Mesendoderm (in vitro differentiated cells): ENCODE measurements around the gene CYB561D2.

Experiments used
- DNase-seq: peaks from one replicate; pipeline ENCODE4 v3.0.0; 2013
- H2AK5ac ChIP-seq: 2 replicates; pipeline ENCODE4 v1.6.1; 2013; ENCODE audit warnings: low read length, inconsistent platforms
- H2BK120ac ChIP-seq: 2 replicates; pipeline ENCODE4 v1.6.1; 2013; ENCODE audit warnings: low read depth, mild to moderate bottlenecking, low read length, moderate library complexity, mixed read lengths
- H2BK15ac ChIP-seq: replicated peaks from 2 replicates; pipeline ENCODE4 v1.6.1; 2013; ENCODE audit warnings: low read depth, mild to moderate bottlenecking, moderate library complexity
- H2BK5ac ChIP-seq: 2 replicates; pipeline ENCODE4 v1.6.1; 2013; ENCODE audit warnings: low read length, inconsistent platforms
- H3K18ac ChIP-seq: 2 replicates; pipeline ENCODE4 v1.6.1; 2013; ENCODE audit warnings: mild to moderate bottlenecking, low read length, mixed read lengths
- H3K23ac ChIP-seq: one replicate; pipeline ENCODE4 v1.6.1; 2013; ENCODE audit warnings: low read length
- H3K27ac ChIP-seq: 2 replicates; pipeline ENCODE4 v1.5.1; 2013; ENCODE audit warnings: low read depth, mild to moderate bottlenecking, inconsistent platforms, low read length, moderate library complexity
- H3K27me3 ChIP-seq: 2 replicates; pipeline ENCODE4 v1.6.1; 2013; ENCODE audit warnings: low read length, control low read depth, mild to moderate bottlenecking, inconsistent platforms; ENCODE audit not compliant: insufficient read depth, poor library complexity
- H3K36me3 ChIP-seq: 2 replicates; pipeline ENCODE4 v1.6.1; 2013; ENCODE audit warnings: low read length, inconsistent platforms; ENCODE audit not compliant: control insufficient read depth, insufficient read depth
- H3K4ac ChIP-seq: one replicate; pipeline ENCODE4 v1.6.1; 2013; ENCODE audit warnings: low read depth, mild to moderate bottlenecking, low read length, moderate library complexity
- H3K4me1 ChIP-seq: 2 replicates; pipeline ENCODE4 v1.6.1; 2013; ENCODE audit warnings: low read depth, low read length, inconsistent platforms; ENCODE audit not compliant: control insufficient read depth
- H3K4me2 ChIP-seq: 2 replicates; pipeline ENCODE4 v1.6.1; 2013; ENCODE audit warnings: low read length
- H3K4me3 ChIP-seq: 2 replicates; pipeline ENCODE4 v1.5.1; 2013; ENCODE audit warnings: mild to moderate bottlenecking, low read length
- H3K56ac ChIP-seq: one replicate; pipeline ENCODE4 v1.6.1; 2013; ENCODE audit warnings: low read length
- H3K79me1 ChIP-seq: 2 replicates; pipeline ENCODE4 v1.6.1; 2013; ENCODE audit warnings: low read length, inconsistent platforms
- H3K79me2 ChIP-seq: 2 replicates; pipeline ENCODE4 v1.6.1; 2013; ENCODE audit warnings: mild to moderate bottlenecking, low read length; ENCODE audit not compliant: control insufficient read depth, insufficient read depth
- H3K9ac ChIP-seq: 2 replicates; pipeline ENCODE4 v1.6.1; 2013; ENCODE audit warnings: low read length, inconsistent platforms
- H4K5ac ChIP-seq: one replicate; pipeline ENCODE4 v1.6.1; 2013; ENCODE audit warnings: low read length
- H4K8ac ChIP-seq: one replicate; pipeline ENCODE4 v1.6.1; 2013; ENCODE audit warnings: low read depth, mild to moderate bottlenecking, control low read depth, low read length, moderate library complexity
- WGBS: extraction: QIAGEN DNeasy Blood & Tissue Kit; methylation state at CpG from one replicate; pipeline ENCODE4 v1.1.7; 2013; ENCODE audit warnings: low lambda C conversion rate, missing lambda C conversion rate; ENCODE audit not compliant: insufficient coverage; ENCODE audit errors: extremely low coverage; 5-methylcytosine and 5-hydroxymethylcytosine counted together

CYB561D2 gene

GRCh38 chr3:50358911-50359759 is 8.5 kb downstream of the CYB561D2 start, which contains the start of gene TMEM115:
Gene TMEM115, minus strand, starts transcription at chr3:50359521. Its CDS starts 458 bp downstream, at chr3:50359063.
- Histone ChIP-seq H3K4me1 (peaks cover 18% of the 10 kb centered on the region), H2BK5ac (peak within 1 kb of the TSS; percentile 73), H4K8ac (no peak within 1 kb of the TSS), H2AK5ac (no peak within 1 kb of the TSS), H3K4ac (peak within 1 kb of the TSS; percentile 25), H3K79me1 (peaks cover 28% of the 10 kb centered on the region), H3K4me2 (peak within 1 kb of the TSS; percentile 92), H3K56ac (peak within 1 kb of the TSS; percentile 100), H3K79me2 (peaks cover 17% of the 10 kb centered on the region), H3K4me3 (peak within 1 kb of the TSS; percentile 87), H3K23ac (peak within 1 kb of the TSS; percentile 89), H2BK120ac (no peak within 1 kb of the TSS), H2BK15ac (no peak within 1 kb of the TSS), H4K5ac (peak within 1 kb of the TSS; percentile 21), H3K27me3 (no peaks in the 10 kb centered on the region), H3K27ac (no peak within 1 kb of the TSS), H3K36me3 (peaks cover 3% of the 10 kb centered on the region), H3K9ac (peak within 1 kb of the TSS; percentile 97), H3K18ac (no peak within 1 kb of the TSS)
- DNase-seq = peak; percentile 99
- WGBS = no CpG with 5 or more reads among the region's 64 CpGs

DNA sequence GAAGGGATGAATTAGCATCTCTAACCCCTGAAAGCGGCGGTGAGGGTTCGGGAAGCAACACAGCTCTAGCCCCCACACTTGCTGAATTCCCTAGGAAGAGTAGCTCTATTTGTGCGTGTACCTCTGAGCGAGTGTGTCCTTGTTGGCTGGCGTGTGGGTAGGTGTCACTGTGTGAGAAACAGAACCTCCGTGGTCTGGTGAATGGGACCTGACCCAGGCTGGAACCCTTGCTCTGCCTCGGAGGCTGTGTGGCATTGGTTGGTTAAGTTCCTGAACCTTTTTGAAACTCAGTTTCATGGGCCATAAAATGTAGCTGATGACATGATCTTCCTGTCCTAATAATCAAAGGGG is 9.1 kb downstream of the CYB561D2 start:
- Histone ChIP-seq H2BK15ac (no peak overlapping the region), H3K79me2 (peaks cover 17% of the 10 kb centered on the region), H2AK5ac (no peak overlapping the region), H4K5ac (peak overlapping the region; percentile 21), H3K23ac (no peak overlapping the region), H3K4ac (no peak overlapping the region), H3K27me3 (no peaks in the 10 kb centered on the region), H2BK120ac (no peak overlapping the region), H3K4me1 (peaks cover 18% of the 10 kb centered on the region), H3K4me2 (peak overlapping the region; percentile 92), H2BK5ac (no peak overlapping the region), H3K4me3 (peak overlapping the region; percentile 44), H3K56ac (peak overlapping the region; percentile 77), H3K27ac (no peak overlapping the region), H4K8ac (no peak overlapping the region), H3K36me3 (peaks cover 3% of the 10 kb centered on the region), H3K18ac (no peak overlapping the region), H3K9ac (peak overlapping the region; percentile 44), H3K79me1 (peaks cover 28% of the 10 kb centered on the region)
- WGBS = no CpG with 5 or more reads among the region's 8 CpGs
- DNase-seq = no peak

- H3K23ac ChIP-seq = no peak overlapping the region
- no peak overlapping the region for H2BK120ac ChIP-seq
- no peaks in the 10 kb centered on the region for H3K36me3 ChIP-seq
- peak; percentile 50 for DNase-seq
- H3K18ac ChIP-seq = peak overlapping the region; percentile 10
- H3K4me3 ChIP-seq = peak overlapping the region; percentile 30
- no peak overlapping the region for H3K4ac ChIP-seq
- H3K79me1 ChIP-seq = no peaks in the 10 kb centered on the region
- H2BK5ac ChIP-seq = no peak overlapping the region
- no peak overlapping the region for H2AK5ac ChIP-seq
- no peak overlapping the region for H4K5ac ChIP-seq
- no peak overlapping the region for H2BK15ac ChIP-seq
- H3K79me2 ChIP-seq = no peaks in the 10 kb centered on the region
- no CpG with 5 or more reads among the region's 48 CpGs for WGBS
- peak overlapping the region; percentile 83 for H3K4me2 ChIP-seq
- no peaks in the 10 kb centered on the region for H3K27me3 ChIP-seq
- H3K27ac ChIP-seq = no peak overlapping the region
- H3K4me1 ChIP-seq = peaks cover 3% of the 10 kb centered on the region
- no peak overlapping the region for H4K8ac ChIP-seq
- peak overlapping the region; percentile 80 for H3K9ac ChIP-seq
- H3K56ac ChIP-seq = peak overlapping the region; percentile 89
Measured at GRCh38 chr3:50364573-50365079, 14.0 kb downstream of the CYB561D2 start.

DNA sequence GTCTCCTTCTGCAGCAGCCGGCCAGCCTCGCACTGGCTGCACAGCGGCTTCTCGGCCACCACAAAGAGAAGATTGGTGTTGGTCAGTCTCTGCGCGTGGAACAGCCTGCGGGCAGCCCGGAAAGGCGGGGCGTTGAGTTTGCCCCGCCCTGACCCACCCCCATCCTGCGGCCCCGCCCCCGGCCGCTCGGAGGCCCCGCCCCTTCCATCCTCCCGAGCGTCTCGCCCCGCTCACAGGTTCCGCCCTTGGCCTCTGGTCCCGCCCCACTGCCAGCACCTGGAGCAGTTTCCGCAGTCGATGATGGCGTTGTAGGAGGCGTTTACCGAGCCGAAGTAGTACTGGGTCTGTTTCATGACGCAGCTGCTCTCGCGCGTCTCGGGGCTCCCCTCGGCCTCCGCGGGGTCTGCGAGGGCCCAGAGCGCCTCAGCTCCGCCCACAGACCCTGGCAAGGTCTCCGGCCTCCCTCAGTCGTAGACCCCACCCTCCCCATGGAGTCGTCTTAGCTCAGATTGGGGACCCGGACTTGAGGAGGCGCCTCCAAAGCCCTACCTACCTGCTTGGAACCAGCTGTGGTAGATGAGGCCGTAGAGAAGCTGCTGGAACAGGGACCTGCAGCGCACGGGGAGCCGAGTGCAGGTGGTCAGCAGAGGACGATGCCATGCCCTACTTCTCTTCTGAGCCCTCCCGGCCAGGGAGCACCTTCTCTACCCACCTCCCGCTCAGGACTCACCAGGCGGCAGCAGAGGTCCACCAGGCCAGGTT is 14.6 kb downstream of the CYB561D2 start:
- H4K8ac ChIP-seq = no peak overlapping the region
- DNase-seq = peak; percentile 93
- H3K79me1 ChIP-seq = no peaks in the 10 kb centered on the region
- no peaks in the 10 kb centered on the region for H3K36me3 ChIP-seq
- no peaks in the 10 kb centered on the region for H3K4me1 ChIP-seq
- H3K4me3 ChIP-seq = peak overlapping the region; percentile 43
- peak overlapping the region; percentile 10 for H3K18ac ChIP-seq
- no peak overlapping the region for H2BK5ac ChIP-seq
- no CpG with 5 or more reads among the region's 53 CpGs for WGBS
- peak overlapping the region; percentile 80 for H3K9ac ChIP-seq
- H2AK5ac ChIP-seq = no peak overlapping the region
- H3K79me2 ChIP-seq = no peaks in the 10 kb centered on the region
- H3K27me3 ChIP-seq = no peaks in the 10 kb centered on the region
- no peak overlapping the region for H3K27ac ChIP-seq
- no peak overlapping the region for H2BK120ac ChIP-seq
- H4K5ac ChIP-seq = no peak overlapping the region
- H3K23ac ChIP-seq = no peak overlapping the region
- no peak overlapping the region for H2BK15ac ChIP-seq
- H3K4ac ChIP-seq = no peak overlapping the region
- H3K56ac ChIP-seq = peak overlapping the region; percentile 89
- H3K4me2 ChIP-seq = peak overlapping the region; percentile 95

DNA sequence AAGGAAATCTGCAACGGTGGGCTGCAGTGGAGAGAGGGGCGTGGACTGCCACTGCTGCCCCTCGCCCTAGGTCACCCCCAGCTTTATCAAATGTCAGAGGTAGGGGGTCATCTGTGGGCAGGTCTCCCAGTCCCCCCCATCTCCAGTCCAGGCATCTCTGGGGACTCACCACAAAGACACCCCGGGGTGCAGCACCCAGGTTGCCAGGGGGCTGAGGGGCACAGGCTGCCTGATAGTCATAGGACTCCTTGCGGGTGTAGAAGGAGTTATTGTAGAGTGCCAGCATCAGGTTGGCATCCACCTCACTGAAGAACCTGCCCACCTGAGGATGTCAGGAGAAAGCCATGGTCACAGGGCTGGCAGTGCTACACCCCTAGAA is 15.2 kb downstream of the CYB561D2 start:
- H3K4ac ChIP-seq = no peak overlapping the region
- WGBS = no CpG with 5 or more reads among the region's 5 CpGs
- no peak overlapping the region for H2BK15ac ChIP-seq
- H3K56ac ChIP-seq = peak overlapping the region; percentile 65
- no peak overlapping the region for H3K18ac ChIP-seq
- peak overlapping the region; percentile 80 for H3K9ac ChIP-seq
- H3K23ac ChIP-seq = no peak overlapping the region
- H2AK5ac ChIP-seq = no peak overlapping the region
- no peaks in the 10 kb centered on the region for H3K79me2 ChIP-seq
- no peaks in the 10 kb centered on the region for H3K4me1 ChIP-seq
- no peak for DNase-seq
- H3K4me3 ChIP-seq = no peak overlapping the region
- no peak overlapping the region for H2BK120ac ChIP-seq
- no peaks in the 10 kb centered on the region for H3K27me3 ChIP-seq
- no peak overlapping the region for H4K5ac ChIP-seq
- H3K4me2 ChIP-seq = no peak overlapping the region
- H4K8ac ChIP-seq = no peak overlapping the region
- H2BK5ac ChIP-seq = no peak overlapping the region
- H3K27ac ChIP-seq = no peak overlapping the region
- H3K36me3 ChIP-seq = no peaks in the 10 kb centered on the region
- no peaks in the 10 kb centered on the region for H3K79me1 ChIP-seq
